Lower leg skin (tissue), 4 donors: ENCODE measurements around the gene IFT52. TPM values are rescaled to one million over a fixed set of nuclear protein-coding genes. Genes with fewer than 3 reads are reported as not detected.
"Not testable (repeated sequence)": the region's sequence is repeated elsewhere in the genome, so short reads cannot be mapped to it uniquely, and the experiment has no call there.

Experiments used
- DNase-seq, 2 donors: peaks; one replicate each; pipeline ENCODE4 v3.0.0-alpha.2; 2019; ENCODE audit warnings: low spot score in 2 of 2
- H3K4me3 ChIP-seq: fragments of 200-600 bp; sonication (generic); 2 replicates; pipeline ENCODE4 v1.5.1; 2017; ENCODE audit warnings: mild to moderate bottlenecking, low read depth; ENCODE audit not compliant: poor library complexity, severe bottlenecking
- POLR2A ChIP-seq, 2 donors: fragments of 450-650 bp; IDR thresholded peaks; one replicate each; pipeline ENCODE4 v1.6.1; 2016 to 2017; ENCODE audit warnings: antibody characterized with exemption in 2 of 2, mild to moderate bottlenecking in 1 of 2, moderate library complexity in 1 of 2
- WGBS, 2 donors: methylation state at CpG; one replicate each; pipeline ENCODE4 v1.1.5; 2018; 5-methylcytosine and 5-hydroxymethylcytosine counted together
- intact Hi-C: fragments of 100-400 bp; cut with DNase I; formaldehyde crosslinking; loops from one replicate; pipeline ENCODE4 v1.15.0; 2023; ENCODE audit warnings: low total_unique reads
- total RNA-seq, 4 donors: library from RNA; depleted of rRNA; stranded (reverse); fragments of >200 nt; gene quantifications; one replicate each; pipeline ENCODE4 v1.1.0, GENCODE V29; 2016
- TF ChIP-seq, protein P1 (sequence below), 3 donors: fragments of 450-650 bp; IDR thresholded peaks; one replicate each; pipeline ENCODE4 v1.5.1; 2016; ENCODE audit warnings: antibody characterized with exemption in 3 of 3, mild to moderate bottlenecking in 3 of 3, moderate library complexity in 2 of 3

The IFT52 gene
- total RNA-seq, 4 donors from 2014 or later = 8.5 to 17.2 (median 12.7) TPM

DNA sequence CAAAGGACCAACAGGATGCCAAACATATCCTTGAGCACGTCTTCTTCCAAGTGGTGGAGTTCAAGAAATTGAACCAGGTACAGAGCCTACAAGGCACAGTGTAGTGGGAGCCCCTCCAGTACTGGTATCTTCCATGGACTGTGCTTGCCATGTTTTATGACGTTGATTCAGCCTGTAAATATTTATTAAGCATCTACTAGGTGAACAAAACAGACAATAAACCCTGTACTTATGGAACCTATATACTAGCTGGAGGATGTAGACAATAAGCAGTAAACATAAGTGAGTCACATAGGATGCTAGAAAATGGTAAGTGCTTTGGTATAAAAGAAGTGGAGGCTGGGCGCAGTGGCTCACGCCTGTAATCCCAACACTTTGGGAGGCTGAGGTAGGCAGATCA is 51.8 kb downstream of the IFT52 start:
- intact Hi-C loops = no loop called here
- no peak for DNase-seq
- no peak overlapping the region for H3K4me3 ChIP-seq
- 92 to 97% methylated on average over 4 of the region's 4 CpGs for WGBS, 2 donors
- TF ChIP-seq, protein P1, sequence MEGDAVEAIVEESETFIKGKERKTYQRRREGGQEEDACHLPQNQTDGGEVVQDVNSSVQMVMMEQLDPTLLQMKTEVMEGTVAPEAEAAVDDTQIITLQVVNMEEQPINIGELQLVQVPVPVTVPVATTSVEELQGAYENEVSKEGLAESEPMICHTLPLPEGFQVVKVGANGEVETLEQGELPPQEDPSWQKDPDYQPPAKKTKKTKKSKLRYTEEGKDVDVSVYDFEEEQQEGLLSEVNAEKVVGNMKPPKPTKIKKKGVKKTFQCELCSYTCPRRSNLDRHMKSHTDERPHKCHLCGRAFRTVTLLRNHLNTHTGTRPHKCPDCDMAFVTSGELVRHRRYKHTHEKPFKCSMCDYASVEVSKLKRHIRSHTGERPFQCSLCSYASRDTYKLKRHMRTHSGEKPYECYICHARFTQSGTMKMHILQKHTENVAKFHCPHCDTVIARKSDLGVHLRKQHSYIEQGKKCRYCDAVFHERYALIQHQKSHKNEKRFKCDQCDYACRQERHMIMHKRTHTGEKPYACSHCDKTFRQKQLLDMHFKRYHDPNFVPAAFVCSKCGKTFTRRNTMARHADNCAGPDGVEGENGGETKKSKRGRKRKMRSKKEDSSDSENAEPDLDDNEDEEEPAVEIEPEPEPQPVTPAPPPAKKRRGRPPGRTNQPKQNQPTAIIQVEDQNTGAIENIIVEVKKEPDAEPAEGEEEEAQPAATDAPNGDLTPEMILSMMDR (IDR thresholded peaks at IDR 0.05) = no peak
- TF ChIP-seq POLR2A (IDR thresholded peaks at IDR 0.05) = no peak

- TF ChIP-seq, protein P1 (IDR thresholded peaks at IDR 0.05) = no peak
- TF ChIP-seq POLR2A (IDR thresholded peaks at IDR 0.05) = no peak
- no peak overlapping the region for H3K4me3 ChIP-seq
- 71 to 82% methylated on average over 3 of the region's 3 CpGs for WGBS, 2 donors
- DNase-seq = no peak
- intact Hi-C loops = no loop called here
Measured at GRCh38 chr20:43650997-43651525, 60.3 kb downstream of the IFT52 start.

DNA sequence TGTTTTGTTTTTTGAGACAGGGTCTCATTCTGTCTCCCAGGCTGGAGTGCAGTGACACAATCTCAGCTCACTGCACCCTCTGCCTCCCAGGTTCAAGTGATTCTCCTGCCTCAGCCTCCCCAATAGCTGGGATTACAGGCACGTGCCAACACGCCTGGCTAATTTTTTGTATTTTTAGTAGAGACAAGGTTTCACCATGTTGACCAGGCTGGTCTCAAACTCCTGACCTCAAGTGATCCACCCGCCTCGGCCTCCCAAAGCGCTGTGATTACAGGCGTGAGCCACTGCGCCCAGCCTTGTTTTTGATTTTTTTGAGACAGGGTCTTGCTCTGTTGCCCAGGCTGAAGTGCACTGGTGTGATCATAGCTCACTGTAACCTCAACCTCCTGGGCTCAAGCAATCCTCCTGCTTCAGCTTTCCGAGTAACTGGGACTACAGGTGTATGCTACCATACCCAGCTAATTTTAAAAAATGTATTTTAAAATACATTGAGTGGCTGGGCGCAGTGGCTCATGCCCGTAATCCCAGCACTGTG is 61.0 kb downstream of the IFT52 start:
- DNase-seq, H3K4me3 ChIP-seq, intact Hi-C loops: not testable (repeated sequence)
- 94 to 97% methylated on average over 10 of the region's 10 CpGs for WGBS, 2 donors

GRCh38 chr20:43653966-43654365 is 63.2 kb downstream of the IFT52 start:
- DNase-seq = no peak
- intact Hi-C loops = no loop called here
- no peak for TF ChIP-seq POLR2A (IDR thresholded peaks at IDR 0.05)
- TF ChIP-seq, protein P1 (IDR thresholded peaks at IDR 0.05) = no peak
- H3K4me3 ChIP-seq = no peak overlapping the region
- 94 to 95% methylated on average over 3 of the region's 3 CpGs for WGBS, 2 donors

- DNase-seq, H3K4me3 ChIP-seq, intact Hi-C loops: not testable (repeated sequence)
- WGBS, 2 donors = 85 to 96% methylated on average over 6 of the region's 6 CpGs
Measured at GRCh38 chr20:43655176-43655575, 64.4 kb downstream of the IFT52 start.

GRCh38 chr20:43655937-43656336 is 65.2 kb downstream of the IFT52 start:
- no peak overlapping the region for H3K4me3 ChIP-seq
- intact Hi-C loops = no loop called here
- DNase-seq = no peak
- TF ChIP-seq, protein P1 (IDR thresholded peaks at IDR 0.05) = no peak
- TF ChIP-seq POLR2A (IDR thresholded peaks at IDR 0.05) = no peak
- 72 to 83% methylated on average over 3 of the region's 3 CpGs for WGBS, 2 donors

DNA sequence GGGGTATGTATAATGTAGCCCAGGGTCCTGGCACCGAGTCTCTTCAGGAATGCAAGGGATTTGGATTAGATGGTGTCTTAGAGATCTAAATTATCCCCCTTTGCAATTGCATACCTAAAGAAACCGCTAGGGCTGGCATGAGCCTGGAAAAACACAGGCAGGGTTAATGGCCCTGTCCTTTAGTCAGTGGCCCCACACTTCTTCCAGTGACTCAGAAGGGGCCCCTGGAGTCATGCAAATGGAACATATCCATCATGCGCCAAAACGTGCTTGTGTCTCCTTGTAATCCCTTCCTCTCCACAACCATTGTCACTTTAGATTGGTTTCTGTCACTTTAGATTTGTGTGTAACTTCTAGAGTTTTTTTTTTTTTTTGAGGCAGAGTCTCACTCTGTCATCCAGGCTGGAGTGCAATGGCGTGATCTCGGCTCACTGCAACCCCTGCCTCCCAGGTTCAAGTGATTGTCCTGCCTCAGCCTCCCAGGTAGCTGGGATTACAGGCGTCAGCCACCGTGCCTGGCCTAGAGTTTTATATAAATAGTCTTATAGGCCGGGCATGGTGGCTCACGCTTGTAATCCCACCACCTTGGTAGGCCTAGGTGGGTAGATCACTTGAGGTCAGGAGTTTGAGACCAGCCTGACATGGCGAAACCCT is 67.5 kb downstream of the IFT52 start:
- peak overlapping the region; percentile 51 for H3K4me3 ChIP-seq
- 77 to 80% methylated on average over 11 of the region's 11 CpGs for WGBS, 2 donors
- TF ChIP-seq POLR2A (IDR thresholded peaks at IDR 0.05) = no peak
- TF ChIP-seq, protein P1 (IDR thresholded peaks at IDR 0.05) = no peak
- no peak for DNase-seq
- intact Hi-C loops = no loop called here
